EL (cell line): ENCODE data around the gene EBF3.

Experiments
- DNase-seq: peaks from one replicate; pipeline ENCODE4 v3.0.0-alpha.2; 2016

EBF3 gene

DNA sequence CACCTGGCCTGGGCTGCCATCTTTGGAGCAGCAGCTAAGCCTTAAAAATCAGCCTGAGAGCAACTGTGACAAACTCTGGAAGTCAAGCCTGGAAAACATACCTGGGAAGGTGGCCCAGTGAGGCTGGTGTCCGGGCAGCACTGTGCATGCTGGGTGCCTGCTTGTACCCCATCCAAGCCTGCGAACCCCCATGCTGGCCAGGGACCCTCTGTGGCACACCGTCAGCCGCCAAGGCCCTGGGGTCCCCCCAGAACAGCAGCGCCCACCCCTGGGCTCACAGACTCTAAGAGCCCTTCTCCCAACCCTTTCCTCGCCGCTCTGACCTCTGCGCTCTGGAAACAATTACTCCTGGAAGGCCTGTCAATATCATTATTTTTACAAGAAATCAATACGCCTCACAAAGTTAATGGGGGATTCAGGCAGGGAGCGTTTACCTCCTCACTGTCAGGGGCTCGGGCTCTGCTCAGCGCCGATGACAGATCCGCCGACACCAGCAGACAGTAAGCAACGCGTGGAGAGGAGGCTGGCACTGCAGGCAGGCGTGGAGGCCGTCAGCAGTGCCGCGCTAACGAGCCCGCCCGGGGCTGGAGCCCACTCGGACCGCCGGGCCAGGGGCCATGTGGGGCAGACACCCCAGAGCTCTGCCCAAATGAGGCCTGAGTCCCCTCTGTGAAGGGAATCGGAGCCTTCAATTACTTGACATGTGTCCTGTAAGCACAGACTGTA lies 54.4 kb downstream of the EBF3 start:
- no peak for DNase-seq

- no peak for DNase-seq
Observed at GRCh38 chr10:129909080-129909479, 55.0 kb downstream of the EBF3 start.

GRCh38 chr10:129908406-129908805 lies 55.7 kb downstream of the EBF3 start:
- DNase-seq: no peak

GRCh38 chr10:129905553-129905952 lies 58.5 kb downstream of the EBF3 start:
- DNase-seq: no peak

GRCh38 chr10:129904323-129904722 lies 59.8 kb downstream of the EBF3 start:
- no peak for DNase-seq

DNA sequence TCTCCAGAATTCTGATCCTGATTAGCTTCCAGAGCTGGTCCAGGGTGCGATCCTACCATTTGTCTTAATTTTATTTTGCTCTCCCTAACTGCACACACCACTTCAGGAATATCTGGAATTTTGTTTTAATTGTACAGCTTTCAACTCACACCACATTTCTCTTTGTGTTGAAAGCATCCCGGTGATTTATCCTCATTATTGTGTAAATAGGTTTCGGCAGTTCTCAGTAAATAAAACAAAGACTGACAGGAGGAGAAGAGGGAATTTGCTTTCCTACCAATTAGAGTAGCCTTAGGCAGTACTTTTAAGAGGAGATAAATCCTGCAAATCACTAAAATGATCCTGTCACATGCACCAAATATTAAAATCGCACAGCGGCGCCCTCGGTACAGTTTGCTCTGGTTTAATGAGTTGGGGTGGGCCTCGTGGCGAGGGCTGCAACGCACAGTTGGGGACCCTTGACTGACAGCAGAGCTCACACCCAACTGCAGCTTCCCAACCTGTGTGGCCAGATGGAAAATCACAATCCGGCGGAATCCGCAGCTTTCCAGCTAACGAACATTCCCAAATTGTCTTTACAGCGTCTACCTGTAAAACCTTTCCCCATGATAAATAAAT lies 62.6 kb downstream of the EBF3 start:
- no peak for DNase-seq

GRCh38 chr10:129900825-129901224 lies 63.2 kb downstream of the EBF3 start:
- DNase-seq: no peak

- DNase-seq: no peak
Observed at GRCh38 chr10:129899276-129900130, 64.6 kb downstream of the EBF3 start.

GRCh38 chr10:129898706-129899268 lies 65.3 kb downstream of the EBF3 start:
- no peak for DNase-seq

DNA sequence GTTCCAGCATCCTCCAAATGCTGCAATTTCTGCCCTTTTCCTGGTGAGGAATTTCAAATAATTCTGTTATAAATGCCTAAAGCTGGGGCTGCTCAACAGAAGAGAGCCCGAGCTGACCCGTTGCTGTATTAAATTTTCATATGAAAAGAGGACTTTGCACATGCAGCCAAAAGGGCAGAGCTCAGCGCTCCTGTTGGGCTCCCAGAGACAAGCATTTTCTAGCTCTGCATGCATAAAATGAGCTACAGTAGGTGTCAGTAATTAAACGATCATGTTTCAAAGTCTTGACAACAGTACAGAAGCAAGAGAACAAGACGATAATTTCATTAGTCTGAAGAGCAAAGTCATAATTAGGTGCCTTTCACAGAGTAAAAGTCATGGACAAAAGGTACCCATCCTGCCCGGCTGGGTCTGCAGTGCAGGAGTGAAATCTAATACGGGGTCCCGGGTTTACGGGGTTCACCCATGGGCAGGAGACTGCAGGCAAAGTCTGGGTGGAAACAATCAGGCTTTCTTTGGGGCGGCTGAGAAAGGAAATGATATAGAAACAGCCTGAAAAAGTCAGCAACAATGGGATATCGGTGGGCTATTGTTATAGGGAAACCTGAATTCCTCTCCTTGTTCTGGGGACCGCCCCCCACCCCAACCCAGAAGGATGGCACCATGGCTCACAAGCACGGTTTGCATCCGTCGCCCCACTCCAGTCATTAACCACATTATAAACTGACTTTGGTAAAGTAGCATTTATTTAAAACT lies 66.0 kb downstream of the EBF3 start:
- no peak for DNase-seq

- DNase-seq: no peak
Observed at GRCh38 chr10:129896860-129897200, 67.2 kb downstream of the EBF3 start.

GRCh38 chr10:129896136-129896859 lies 67.8 kb downstream of the EBF3 start:
- DNase-seq: no peak

GRCh38 chr10:129895811-129896135 lies 68.3 kb downstream of the EBF3 start:
- DNase-seq: no peak

DNA sequence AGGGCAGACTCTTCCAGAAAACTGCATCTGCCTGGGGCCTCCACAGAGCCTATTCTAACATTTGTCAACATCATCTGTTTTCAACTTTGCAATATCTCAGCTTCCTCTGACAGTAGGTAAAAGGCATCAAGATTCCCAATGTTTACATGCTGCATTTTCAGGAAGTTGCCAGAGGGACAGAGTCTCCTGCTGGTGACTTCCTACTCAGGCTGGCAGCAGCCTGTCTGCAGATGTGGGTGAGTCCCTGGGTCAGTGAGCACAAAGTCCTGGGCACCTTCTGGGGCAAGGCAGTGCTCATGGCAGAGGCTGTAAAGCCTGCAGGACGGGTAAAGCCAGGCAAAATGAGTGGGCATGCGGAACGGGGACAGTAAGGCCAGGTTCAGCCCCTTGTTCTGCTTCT lies 69.4 kb downstream of the EBF3 start:
- DNase-seq: no peak

- no peak for DNase-seq
Observed at GRCh38 chr10:129893104-129894089, 70.7 kb downstream of the EBF3 start.

GRCh38 chr10:129892548-129893052 lies 71.5 kb downstream of the EBF3 start:
- DNase-seq: no peak

DNA sequence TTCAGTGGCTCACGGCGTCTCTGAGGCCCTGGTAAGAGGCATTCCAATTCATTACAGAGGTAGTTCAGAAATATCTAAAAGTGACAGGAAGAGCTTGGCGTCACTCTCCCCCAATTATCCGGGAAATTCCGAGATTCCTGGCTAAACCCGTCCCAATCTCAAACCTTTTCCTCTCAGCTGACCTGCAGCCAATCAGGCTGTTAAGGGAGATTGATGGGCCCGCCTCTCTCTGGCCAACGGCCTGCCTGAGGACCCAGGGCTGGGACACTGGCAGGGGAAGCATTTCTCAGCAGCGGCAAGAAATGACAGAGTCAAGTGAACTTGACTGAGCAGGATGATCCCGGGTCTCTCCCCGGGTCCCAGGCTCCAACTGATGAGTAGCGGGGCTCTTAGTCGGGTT lies 72.3 kb downstream of the EBF3 start:
- DNase-seq: no peak

DNA sequence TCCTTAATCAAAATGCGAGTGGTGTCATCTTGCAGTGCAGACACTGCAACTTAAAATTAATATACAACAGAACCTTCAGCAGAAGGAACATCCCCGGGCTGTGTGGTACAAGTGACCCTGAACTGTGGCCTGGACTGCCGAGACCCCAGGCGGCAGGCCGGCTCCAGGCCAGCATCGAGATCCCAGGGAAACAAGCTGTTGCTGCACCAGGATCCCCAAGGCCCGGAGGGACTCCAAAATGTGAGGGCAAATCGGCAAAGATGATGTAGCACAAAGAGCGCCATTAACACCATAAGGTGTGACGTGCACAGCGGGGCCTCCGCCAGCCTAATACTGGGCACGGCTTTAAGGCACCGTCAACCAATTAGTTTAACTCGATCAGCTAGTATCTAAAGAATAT lies 73.9 kb downstream of the EBF3 start:
- DNase-seq: no peak

GRCh38 chr10:129888784-129889616 lies 75.1 kb downstream of the EBF3 start:
- DNase-seq: peak; percentile 19
